ENCODE results near the gene CREBRF.

Gene CREBRF

DNA sequence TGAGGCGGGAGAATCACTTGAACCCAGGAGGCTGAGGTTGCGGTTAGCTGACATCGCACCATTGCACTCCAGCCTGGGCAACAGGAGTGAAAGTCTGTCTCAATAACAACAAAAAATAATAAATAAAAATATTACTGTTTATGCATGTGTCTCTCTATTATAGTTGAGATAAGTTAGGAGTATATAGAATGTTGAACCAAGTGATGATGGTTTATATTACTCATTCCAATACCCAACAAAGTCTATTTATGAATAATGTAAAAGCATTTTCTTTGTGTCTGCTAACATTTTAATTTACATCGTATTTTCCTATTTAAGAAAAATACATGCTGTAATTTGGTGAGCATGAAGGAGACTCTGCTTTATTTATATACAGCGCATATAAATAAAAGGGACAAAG is 35.8 kb downstream of the CREBRF start:
- DNase-seq = no peak
- H3K23ac ChIP-seq (ENCODE audit: low read length) = no peak overlapping the region
- no peaks in the 10 kb centered on the region for H3K36me3 ChIP-seq (ENCODE audit: control insufficient read depth, insufficient read depth, low read length)
- no peak overlapping the region for H3K9ac ChIP-seq (ENCODE audit: low read length)
- no peak overlapping the region for H3K18ac ChIP-seq (ENCODE audit: low read length)
- H3K4me2 ChIP-seq (ENCODE audit: low read length) = no peak overlapping the region
- H2BK5ac ChIP-seq (ENCODE audit: low read length) = no peak overlapping the region
- H3K79me1 ChIP-seq (ENCODE audit: low read length) = no peaks in the 10 kb centered on the region
- no peaks in the 10 kb centered on the region for H3K79me2 ChIP-seq (ENCODE audit: control insufficient read depth, insufficient read depth, low read length)
- H3K4me3 ChIP-seq (ENCODE audit: low read length) = no peak overlapping the region
- H3K27ac ChIP-seq (ENCODE audit: low read depth, low read length) = no peak overlapping the region
- no peak overlapping the region for H2BK120ac ChIP-seq (ENCODE audit: low read depth, low read length)
- no peak overlapping the region for H4K5ac ChIP-seq (ENCODE audit: low read length)
- H4K8ac ChIP-seq (ENCODE audit: low read depth, low read length) = no peak overlapping the region
- no peak overlapping the region for H3K4ac ChIP-seq (ENCODE audit: low read depth, low read length)
- H3K27me3 ChIP-seq (ENCODE audit: insufficient read depth, low read length, poor library complexity) = no peaks in the 10 kb centered on the region
- no peak overlapping the region for H2AK5ac ChIP-seq (ENCODE audit: low read length)
- H3K4me1 ChIP-seq (ENCODE audit: control insufficient read depth, low read depth, low read length) = no peaks in the 10 kb centered on the region
- H3K56ac ChIP-seq (ENCODE audit: low read length) = no peak overlapping the region
- no peak overlapping the region for H2BK15ac ChIP-seq (replicated peaks; ENCODE audit: low read depth)
- no CpG with 5 or more reads among the region's 5 CpGs for WGBS (ENCODE audit: extremely low coverage, insufficient coverage, low lambda C conversion rate)

DNA sequence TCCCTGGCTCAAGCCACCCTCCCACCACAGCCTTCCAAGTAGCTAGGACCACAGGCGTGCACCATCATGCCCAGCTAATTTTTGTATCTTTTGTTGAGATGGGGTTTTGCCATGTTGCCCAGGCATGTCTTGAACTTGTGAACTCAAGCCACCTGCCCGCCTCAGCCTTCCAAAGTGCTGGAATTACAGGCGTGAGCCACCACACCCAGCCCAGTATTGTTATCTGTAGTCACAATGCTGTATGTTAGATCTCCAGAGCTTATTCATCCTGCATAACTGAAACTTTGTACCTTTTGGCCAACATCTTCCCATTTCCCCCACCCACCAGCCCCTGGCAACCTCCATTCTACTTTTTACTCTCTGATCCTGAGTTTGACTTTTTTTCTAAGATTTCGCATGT is 37.5 kb downstream of the CREBRF start:
- no peaks in the 10 kb centered on the region for H3K79me1 ChIP-seq (ENCODE audit: low read length)
- H3K36me3 ChIP-seq (ENCODE audit: control insufficient read depth, insufficient read depth, low read length) = no peaks in the 10 kb centered on the region
- no peak overlapping the region for H4K5ac ChIP-seq (ENCODE audit: low read length)
- no peaks in the 10 kb centered on the region for H3K4me1 ChIP-seq (ENCODE audit: control insufficient read depth, low read depth, low read length)
- no peak overlapping the region for H4K8ac ChIP-seq (ENCODE audit: low read depth, low read length)
- H3K4me3 ChIP-seq (ENCODE audit: low read length) = no peak overlapping the region
- H2BK5ac ChIP-seq (ENCODE audit: low read length) = no peak overlapping the region
- H2AK5ac ChIP-seq (ENCODE audit: low read length) = no peak overlapping the region
- no peak overlapping the region for H3K18ac ChIP-seq (ENCODE audit: low read length)
- H3K79me2 ChIP-seq (ENCODE audit: control insufficient read depth, insufficient read depth, low read length) = no peaks in the 10 kb centered on the region
- H3K27ac ChIP-seq (ENCODE audit: low read depth, low read length) = no peak overlapping the region
- H2BK120ac ChIP-seq (ENCODE audit: low read depth, low read length) = no peak overlapping the region
- DNase-seq = no peak
- no peak overlapping the region for H2BK15ac ChIP-seq (replicated peaks; ENCODE audit: low read depth)
- H3K56ac ChIP-seq (ENCODE audit: low read length) = no peak overlapping the region
- H3K9ac ChIP-seq (ENCODE audit: low read length) = no peak overlapping the region
- H3K4ac ChIP-seq (ENCODE audit: low read depth, low read length) = no peak overlapping the region
- H3K4me2 ChIP-seq (ENCODE audit: low read length) = no peak overlapping the region
- H3K27me3 ChIP-seq (ENCODE audit: insufficient read depth, low read length, poor library complexity) = no peaks in the 10 kb centered on the region
- H3K23ac ChIP-seq (ENCODE audit: low read length) = no peak overlapping the region
- WGBS (ENCODE audit: extremely low coverage, insufficient coverage, low lambda C conversion rate) = no CpG with 5 or more reads among the region's 4 CpGs

DNA sequence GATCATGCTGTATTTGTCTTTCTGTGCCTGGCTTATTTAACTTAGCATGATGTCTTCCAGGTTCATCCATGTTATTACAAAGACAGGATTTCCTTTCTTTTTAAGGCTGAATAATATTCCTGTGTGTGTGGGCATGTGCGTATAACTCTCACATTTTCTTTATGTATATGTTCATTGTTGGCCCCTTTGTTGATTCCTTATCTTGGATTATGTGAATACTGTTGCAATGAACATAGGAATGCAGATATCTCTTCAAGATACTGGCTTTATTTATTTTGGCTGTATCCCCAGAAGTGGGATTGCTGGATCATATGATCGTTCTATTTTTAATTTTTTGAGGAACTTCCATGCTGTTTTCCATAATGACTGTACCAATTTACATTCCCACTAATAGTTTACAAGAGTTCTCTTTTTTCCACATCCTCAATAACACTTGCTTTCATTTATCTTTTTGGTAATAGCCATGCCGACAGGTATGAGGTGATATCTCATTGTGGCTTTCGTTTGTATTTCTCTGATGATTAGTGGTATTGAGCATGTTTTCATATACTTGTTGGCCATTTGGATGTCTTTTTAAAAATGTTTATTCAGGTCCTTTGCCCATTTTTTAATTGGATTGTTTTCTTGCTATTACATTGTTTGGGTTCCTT is 38.0 kb downstream of the CREBRF start:
- Histone ChIP-seq H3K4me1 (ENCODE audit: control insufficient read depth, low read depth, low read length) (no peaks in the 10 kb centered on the region), H3K18ac (ENCODE audit: low read length) (no peak overlapping the region), H3K79me2 (ENCODE audit: control insufficient read depth, insufficient read depth, low read length) (no peaks in the 10 kb centered on the region), H3K36me3 (ENCODE audit: control insufficient read depth, insufficient read depth, low read length) (no peaks in the 10 kb centered on the region), H3K23ac (ENCODE audit: low read length) (no peak overlapping the region), H3K4me2 (ENCODE audit: low read length) (no peak overlapping the region), H3K27ac (ENCODE audit: low read depth, low read length) (no peak overlapping the region), H2BK120ac (ENCODE audit: low read depth, low read length) (no peak overlapping the region), H4K8ac (ENCODE audit: low read depth, low read length) (no peak overlapping the region), H3K4me3 (ENCODE audit: low read length) (no peak overlapping the region), H3K4ac (ENCODE audit: low read depth, low read length) (no peak overlapping the region), H2AK5ac (ENCODE audit: low read length) (no peak overlapping the region), H3K56ac (ENCODE audit: low read length) (no peak overlapping the region), H2BK5ac (ENCODE audit: low read length) (no peak overlapping the region), H2BK15ac (replicated peaks; ENCODE audit: low read depth) (no peak overlapping the region), H3K79me1 (ENCODE audit: low read length) (no peaks in the 10 kb centered on the region), H3K9ac (ENCODE audit: low read length) (no peak overlapping the region), H3K27me3 (ENCODE audit: insufficient read depth, low read length, poor library complexity) (no peaks in the 10 kb centered on the region), H4K5ac (ENCODE audit: low read length) (no peak overlapping the region)
- WGBS (ENCODE audit: extremely low coverage, insufficient coverage, low lambda C conversion rate) = no CpG with 5 or more reads among the region's 4 CpGs
- DNase-seq = no peak

DNA sequence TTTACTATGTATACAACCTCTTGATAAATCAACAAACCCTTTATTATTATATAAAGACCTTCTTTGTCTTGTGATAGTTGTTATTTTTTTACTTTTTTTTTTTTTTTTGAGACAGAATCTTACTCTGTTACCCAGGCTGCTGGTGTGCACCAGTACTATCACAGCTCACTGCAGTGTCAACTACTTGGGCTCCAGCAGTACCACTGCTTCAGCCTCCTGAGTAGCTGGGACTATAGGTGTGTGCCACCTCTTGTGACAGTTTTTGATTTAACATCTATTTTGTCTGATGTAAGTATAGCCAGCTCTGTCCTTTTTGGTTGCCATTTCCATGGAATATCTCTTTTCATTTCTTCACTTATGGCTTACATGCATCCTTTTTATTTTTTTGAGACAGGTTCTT is 42.6 kb downstream of the CREBRF start:
- Histone ChIP-seq H3K9ac (ENCODE audit: low read length) (no peak overlapping the region), H3K36me3 (ENCODE audit: control insufficient read depth, insufficient read depth, low read length) (no peaks in the 10 kb centered on the region), H4K5ac (ENCODE audit: low read length) (no peak overlapping the region), H3K23ac (ENCODE audit: low read length) (no peak overlapping the region), H2BK120ac (ENCODE audit: low read depth, low read length) (no peak overlapping the region), H3K79me1 (ENCODE audit: low read length) (no peaks in the 10 kb centered on the region), H3K56ac (ENCODE audit: low read length) (no peak overlapping the region), H3K18ac (ENCODE audit: low read length) (no peak overlapping the region), H3K4me3 (ENCODE audit: low read length) (no peak overlapping the region), H2BK15ac (replicated peaks; ENCODE audit: low read depth) (no peak overlapping the region), H3K27ac (ENCODE audit: low read depth, low read length) (no peak overlapping the region), H2BK5ac (ENCODE audit: low read length) (no peak overlapping the region), H3K27me3 (ENCODE audit: insufficient read depth, low read length, poor library complexity) (no peaks in the 10 kb centered on the region), H3K4ac (ENCODE audit: low read depth, low read length) (no peak overlapping the region), H3K4me2 (ENCODE audit: low read length) (no peak overlapping the region), H2AK5ac (ENCODE audit: low read length) (no peak overlapping the region), H3K4me1 (ENCODE audit: control insufficient read depth, low read depth, low read length) (no peaks in the 10 kb centered on the region), H3K79me2 (ENCODE audit: control insufficient read depth, insufficient read depth, low read length) (no peaks in the 10 kb centered on the region), H4K8ac (ENCODE audit: low read depth, low read length) (no peak overlapping the region)
- no peak for DNase-seq

DNA sequence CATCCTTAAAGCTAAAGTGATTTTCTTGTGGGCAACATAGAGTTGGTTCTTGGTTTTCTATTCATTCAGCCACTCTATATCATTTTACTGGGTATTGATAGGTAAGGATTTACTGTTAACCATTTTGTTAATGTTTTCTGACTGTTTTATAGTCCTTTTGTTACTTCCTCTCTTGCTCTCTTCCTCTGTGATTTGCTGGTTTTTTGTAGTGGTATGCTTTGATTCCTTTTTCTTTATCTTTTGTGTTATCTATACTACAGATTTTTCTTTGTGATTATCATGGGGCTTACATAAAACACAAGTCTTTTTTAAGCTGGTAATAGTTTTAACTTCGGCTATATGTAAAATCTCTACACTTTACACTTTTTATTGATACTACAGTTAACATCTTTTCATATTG is 43.3 kb downstream of the CREBRF start:
- Histone ChIP-seq H3K9ac (ENCODE audit: low read length) (no peak overlapping the region), H3K4me1 (ENCODE audit: control insufficient read depth, low read depth, low read length) (no peaks in the 10 kb centered on the region), H2BK120ac (ENCODE audit: low read depth, low read length) (no peak overlapping the region), H3K79me1 (ENCODE audit: low read length) (no peaks in the 10 kb centered on the region), H3K4me2 (ENCODE audit: low read length) (no peak overlapping the region), H3K27ac (ENCODE audit: low read depth, low read length) (no peak overlapping the region), H3K18ac (ENCODE audit: low read length) (no peak overlapping the region), H3K27me3 (ENCODE audit: insufficient read depth, low read length, poor library complexity) (no peaks in the 10 kb centered on the region), H3K4me3 (ENCODE audit: low read length) (no peak overlapping the region), H4K5ac (ENCODE audit: low read length) (no peak overlapping the region), H2AK5ac (ENCODE audit: low read length) (no peak overlapping the region), H2BK5ac (ENCODE audit: low read length) (no peak overlapping the region), H3K23ac (ENCODE audit: low read length) (no peak overlapping the region), H3K36me3 (ENCODE audit: control insufficient read depth, insufficient read depth, low read length) (no peaks in the 10 kb centered on the region), H3K79me2 (ENCODE audit: control insufficient read depth, insufficient read depth, low read length) (no peaks in the 10 kb centered on the region), H3K4ac (ENCODE audit: low read depth, low read length) (no peak overlapping the region), H4K8ac (ENCODE audit: low read depth, low read length) (no peak overlapping the region), H3K56ac (ENCODE audit: low read length) (no peak overlapping the region), H2BK15ac (replicated peaks; ENCODE audit: low read depth) (no peak overlapping the region)
- DNase-seq = no peak
- WGBS (ENCODE audit: extremely low coverage, insufficient coverage, low lambda C conversion rate) = no CpG with 5 or more reads among the region's 1 CpG

DNA sequence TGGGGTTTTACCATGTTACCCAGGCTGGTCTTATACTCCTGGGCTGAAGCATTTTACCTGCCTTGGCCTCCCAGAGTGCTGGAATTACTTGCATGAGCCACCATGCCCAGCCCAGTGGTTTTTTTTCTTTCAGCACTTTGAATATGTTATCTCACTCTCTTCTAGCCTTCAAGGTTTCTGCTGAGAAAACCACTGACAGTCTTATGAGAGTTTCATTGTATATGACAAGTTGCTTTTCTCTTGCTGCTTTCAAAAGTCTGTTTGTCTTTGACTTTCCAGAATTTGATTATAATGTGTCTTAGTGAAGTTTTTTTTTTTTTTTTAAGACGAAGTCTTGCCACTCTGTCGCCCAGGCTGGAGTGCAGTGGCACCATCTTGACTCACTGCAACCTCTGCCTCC is 45.1 kb downstream of the CREBRF start:
- Histone ChIP-seq H2BK5ac (ENCODE audit: low read length) (no peak overlapping the region), H3K23ac (ENCODE audit: low read length) (no peak overlapping the region), H2BK120ac (ENCODE audit: low read depth, low read length) (no peak overlapping the region), H3K18ac (ENCODE audit: low read length) (no peak overlapping the region), H3K9ac (ENCODE audit: low read length) (no peak overlapping the region), H4K8ac (ENCODE audit: low read depth, low read length) (no peak overlapping the region), H3K4me1 (ENCODE audit: control insufficient read depth, low read depth, low read length) (no peaks in the 10 kb centered on the region), H3K4me2 (ENCODE audit: low read length) (no peak overlapping the region), H4K5ac (ENCODE audit: low read length) (no peak overlapping the region), H3K79me2 (ENCODE audit: control insufficient read depth, insufficient read depth, low read length) (no peaks in the 10 kb centered on the region), H2AK5ac (ENCODE audit: low read length) (no peak overlapping the region), H3K4me3 (ENCODE audit: low read length) (no peak overlapping the region), H3K79me1 (ENCODE audit: low read length) (no peaks in the 10 kb centered on the region), H3K27me3 (ENCODE audit: insufficient read depth, low read length, poor library complexity) (no peaks in the 10 kb centered on the region), H3K27ac (ENCODE audit: low read depth, low read length) (no peak overlapping the region), H3K56ac (ENCODE audit: low read length) (no peak overlapping the region), H3K4ac (ENCODE audit: low read depth, low read length) (no peak overlapping the region), H2BK15ac (replicated peaks; ENCODE audit: low read depth) (no peak overlapping the region), H3K36me3 (ENCODE audit: control insufficient read depth, insufficient read depth, low read length) (no peaks in the 10 kb centered on the region)
- DNase-seq = no peak
- WGBS (ENCODE audit: extremely low coverage, insufficient coverage, low lambda C conversion rate) = no CpG with 5 or more reads among the region's 2 CpGs

Data from mesendoderm (in vitro differentiated cells).